ENCODE measurements around the gene SCP2.

The SCP2 gene

GRCh38 chr1:52907812-52908153, 19.3 kb upstream of the SCP2 start:
- TF ChIP-seq CTCF (IDR thresholded peaks at IDR 0.05; ENCODE audit: insufficient read depth, low read depth, low read length, missing control alignments) = no peak
- no peak for DNase-seq (ENCODE audit: low read depth)
- H3K4me3 ChIP-seq (ENCODE audit: low read depth, low read length) = no peak overlapping the region

GRCh38 chr1:52911541-52911940, 15.5 kb upstream of the SCP2 start:
- no peak for DNase-seq (ENCODE audit: low read depth)
- no peak overlapping the region for H3K4me3 ChIP-seq (ENCODE audit: low read depth, low read length)
- no peak for TF ChIP-seq CTCF (IDR thresholded peaks at IDR 0.05; ENCODE audit: insufficient read depth, low read depth, low read length, missing control alignments)

GRCh38 chr1:52913014-52913413, 14.1 kb upstream of the SCP2 start:
- no peak overlapping the region for H3K4me3 ChIP-seq (ENCODE audit: low read depth, low read length)
- TF ChIP-seq CTCF (IDR thresholded peaks at IDR 0.05; ENCODE audit: insufficient read depth, low read depth, low read length, missing control alignments) = no peak
- DNase-seq (ENCODE audit: low read depth) = no peak

GRCh38 chr1:52913537-52913936, 13.5 kb upstream of the SCP2 start:
- DNase-seq (ENCODE audit: low read depth) = no peak
- no peak overlapping the region for H3K4me3 ChIP-seq (ENCODE audit: low read depth, low read length)
- TF ChIP-seq CTCF (IDR thresholded peaks at IDR 0.05; ENCODE audit: insufficient read depth, low read depth, low read length, missing control alignments) = no peak

- no peak for TF ChIP-seq CTCF (IDR thresholded peaks at IDR 0.05; ENCODE audit: insufficient read depth, low read depth, low read length, missing control alignments)
- DNase-seq (ENCODE audit: low read depth) = no peak
- H3K4me3 ChIP-seq (ENCODE audit: low read depth, low read length) = no peak overlapping the region
Measured at GRCh38 chr1:52914463-52914862, 12.6 kb upstream of the SCP2 start.

GRCh38 chr1:52915211-52915854, 11.7 kb upstream of the SCP2 start:
- DNase-seq (ENCODE audit: low read depth) = no peak
- TF ChIP-seq CTCF (IDR thresholded peaks at IDR 0.05; ENCODE audit: insufficient read depth, low read depth, low read length, missing control alignments) = no peak
- no peak overlapping the region for H3K4me3 ChIP-seq (ENCODE audit: low read depth, low read length)

GRCh38 chr1:52915855-52916220, 11.2 kb upstream of the SCP2 start:
- no peak for TF ChIP-seq CTCF (IDR thresholded peaks at IDR 0.05; ENCODE audit: insufficient read depth, low read depth, low read length, missing control alignments)
- no peak overlapping the region for H3K4me3 ChIP-seq (ENCODE audit: low read depth, low read length)
- DNase-seq (ENCODE audit: low read depth) = no peak

Data from GM12865 (cell line).